HG02981 (cell line): Measurements from ENCODE around the gene IFNGR2.
"Not testable (repeated sequence)": the region's sequence is repeated elsewhere in the genome, so short reads cannot be mapped to it uniquely, and the experiment has no call there.

Experiments
- ATAC-seq: cut with Tn5 transposase; IDR thresholded peaks from one replicate; pipeline ENCODE4 v1.9.1; 2021; ENCODE audit warnings: mild to moderate bottlenecking, moderate library complexity; ENCODE audit not compliant: unreplicated experiment

The IFNGR2 gene, protein sequence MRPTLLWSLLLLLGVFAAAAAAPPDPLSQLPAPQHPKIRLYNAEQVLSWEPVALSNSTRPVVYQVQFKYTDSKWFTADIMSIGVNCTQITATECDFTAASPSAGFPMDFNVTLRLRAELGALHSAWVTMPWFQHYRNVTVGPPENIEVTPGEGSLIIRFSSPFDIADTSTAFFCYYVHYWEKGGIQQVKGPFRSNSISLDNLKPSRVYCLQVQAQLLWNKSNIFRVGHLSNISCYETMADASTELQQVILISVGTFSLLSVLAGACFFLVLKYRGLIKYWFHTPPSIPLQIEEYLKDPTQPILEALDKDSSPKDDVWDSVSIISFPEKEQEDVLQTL

DNA sequence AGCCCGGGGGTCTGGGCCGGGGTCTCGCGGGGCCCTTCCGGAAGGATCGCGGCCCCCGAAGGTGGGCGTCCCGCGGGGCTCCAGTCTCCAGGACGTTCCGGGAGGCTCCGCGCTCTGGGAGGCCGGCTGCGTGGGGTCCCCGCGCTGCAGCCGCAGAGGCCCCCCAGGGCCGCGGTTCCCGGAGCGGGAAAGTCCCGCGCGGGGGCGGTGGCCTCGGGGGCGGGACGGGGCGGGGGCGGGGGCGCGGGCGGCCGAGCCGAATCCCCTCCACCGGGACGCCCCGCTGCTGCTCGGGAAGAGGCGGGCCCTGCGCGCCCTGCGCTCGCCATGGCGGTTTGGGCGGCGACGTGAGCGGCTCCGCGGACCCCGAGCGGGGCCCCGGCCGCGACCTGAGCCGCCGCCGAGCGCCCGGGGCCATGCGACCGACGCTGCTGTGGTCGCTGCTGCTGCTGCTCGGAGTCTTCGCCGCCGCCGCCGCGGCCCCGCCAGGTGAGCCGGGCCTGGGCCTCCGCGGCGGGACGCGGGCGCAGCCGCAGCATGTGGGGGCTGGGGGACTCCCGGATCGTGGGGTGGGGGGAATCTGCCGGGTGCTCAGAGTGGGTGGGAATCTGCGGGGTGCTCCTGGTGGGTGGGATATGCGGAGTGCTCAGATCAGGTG is at the start of gene IFNGR2:
TSS of gene IFNGR2 (plus strand) at position 286 of the 658 bp plus-strand sequence. CDS start at position 417, 131 bp downstream.
- ATAC-seq = no peak

DNA sequence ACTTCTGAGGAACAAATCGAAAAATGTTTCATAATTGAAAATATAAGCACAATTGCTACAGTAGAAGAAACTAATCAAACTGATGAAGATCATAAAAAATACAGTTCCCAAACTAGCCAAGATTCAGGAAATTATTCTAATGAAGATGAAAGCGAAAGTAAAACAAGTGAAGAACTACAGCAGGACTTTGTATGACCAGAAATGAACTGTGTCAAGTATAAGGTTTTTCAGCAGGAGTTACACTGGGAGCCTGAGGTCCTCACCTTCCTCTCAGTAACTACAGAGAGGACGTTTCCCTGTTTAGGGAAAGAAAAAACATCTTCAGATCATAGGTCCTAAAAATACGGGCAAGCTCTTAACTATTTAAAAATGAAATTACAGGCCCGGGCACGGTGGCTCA is 47.9 kb upstream of the IFNGR2 start:
- ATAC-seq = no peak

DNA sequence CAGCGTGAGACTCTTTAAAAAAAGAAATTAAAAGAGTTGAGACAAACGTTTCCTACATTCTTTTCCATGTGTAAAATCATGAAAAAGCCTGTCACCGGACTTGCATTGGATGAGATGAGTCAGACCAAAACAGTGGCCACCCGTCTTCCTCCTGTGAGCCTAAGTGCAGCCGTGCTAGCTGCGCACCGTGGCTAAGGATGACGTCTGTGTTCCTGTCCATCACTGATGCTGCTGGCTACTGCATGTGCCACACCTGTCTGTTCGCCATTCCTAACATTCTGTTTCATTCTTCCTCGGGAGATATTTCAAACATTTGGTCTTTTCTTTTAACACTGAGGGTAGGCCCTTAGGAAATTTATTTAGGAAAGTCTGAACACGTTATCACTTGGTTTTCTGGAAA is 47.2 kb upstream of the IFNGR2 start:
- no peak for ATAC-seq

DNA sequence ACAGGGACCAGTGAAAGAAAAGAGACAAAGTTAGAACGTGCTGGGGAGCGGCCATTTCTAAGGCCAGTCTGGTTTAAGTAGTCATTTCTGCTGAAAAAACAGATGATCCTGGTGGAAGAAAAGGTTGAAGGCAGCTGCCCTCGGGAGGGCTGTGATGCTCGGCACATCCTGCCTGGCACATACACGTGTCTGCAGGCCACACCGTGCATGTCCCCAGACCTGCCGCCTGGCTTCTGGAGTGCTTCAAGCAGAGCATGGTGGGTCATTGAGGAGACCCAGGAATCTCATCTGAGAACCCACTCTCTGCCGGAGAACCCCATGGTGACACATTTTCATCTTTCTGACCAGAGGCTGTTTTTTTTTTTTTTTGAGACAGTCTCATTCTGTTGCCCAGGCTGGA is 46.0 kb upstream of the IFNGR2 start:
- ATAC-seq = no peak

DNA sequence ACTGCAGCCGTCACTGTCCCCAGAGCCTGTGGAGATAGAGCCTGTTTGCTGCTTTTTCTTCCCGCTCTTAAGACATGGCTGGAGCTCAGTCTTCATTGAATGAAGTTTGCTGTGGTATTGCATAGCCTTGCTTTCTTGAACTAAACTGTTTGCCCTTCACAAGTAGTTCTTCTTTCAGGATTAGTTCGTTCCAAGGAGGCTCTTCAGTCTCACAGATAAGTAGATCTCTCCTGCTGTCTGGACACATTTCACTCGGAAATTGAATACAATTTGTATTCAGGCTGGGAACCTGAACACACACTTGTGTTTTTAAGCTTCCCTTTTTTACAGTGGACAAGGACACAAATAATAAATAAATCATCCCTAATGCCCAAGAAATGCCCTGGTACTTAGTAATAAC is 43.8 kb upstream of the IFNGR2 start:
- ATAC-seq = no peak

DNA sequence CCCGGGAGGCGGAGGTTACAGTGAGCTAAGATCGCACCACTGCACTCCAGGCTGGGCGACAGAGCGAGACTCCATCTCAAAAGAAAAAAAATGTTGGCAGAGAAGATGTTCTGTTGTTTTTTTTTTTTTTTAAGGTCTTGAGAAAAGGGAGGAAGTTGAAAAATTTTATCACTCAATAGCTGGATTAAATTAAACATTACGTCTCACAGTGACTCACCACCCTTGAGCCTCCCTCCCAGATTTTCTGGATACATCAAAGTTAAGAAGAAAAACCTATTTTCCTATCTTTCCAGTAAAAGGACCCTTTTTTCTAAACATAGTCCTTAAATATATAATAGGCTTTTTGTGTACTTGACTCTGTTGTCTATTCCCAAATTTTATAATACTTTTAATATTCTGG is 42.9 kb upstream of the IFNGR2 start:
- no peak for ATAC-seq

DNA sequence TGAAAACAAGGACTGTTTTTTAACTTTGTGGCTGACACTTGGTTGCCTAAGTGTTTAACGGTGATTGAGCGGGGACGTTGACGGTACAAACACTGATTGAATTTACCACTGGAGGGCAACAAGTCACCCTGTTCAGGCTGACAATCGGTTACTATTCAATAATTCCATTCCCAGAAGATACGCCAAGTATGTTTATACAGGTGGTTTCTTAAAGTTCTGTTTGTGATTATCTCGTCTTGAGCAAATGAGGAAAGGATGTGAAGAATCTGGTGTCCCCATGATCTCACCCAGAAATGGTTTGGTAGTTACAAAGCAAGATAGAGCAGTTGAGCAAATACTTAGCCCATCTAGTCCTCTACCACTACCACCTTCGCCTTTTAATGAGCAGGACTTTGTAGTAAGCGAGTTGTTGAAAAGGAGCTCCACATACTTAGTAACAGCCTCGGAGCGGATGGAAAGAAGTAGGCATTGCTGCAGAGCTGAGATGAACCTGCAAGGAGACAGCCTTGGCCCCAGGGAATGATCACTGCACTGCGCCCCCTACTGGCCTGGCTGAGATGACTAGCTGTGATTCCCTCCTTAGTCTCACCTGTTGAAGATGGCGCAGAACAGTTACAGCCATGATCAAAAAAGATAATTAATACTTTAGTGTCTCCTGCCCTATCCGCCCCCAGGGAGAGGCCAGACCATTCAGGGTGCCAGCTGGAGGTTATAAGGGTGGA is 42.2 kb upstream of the IFNGR2 start:
- ATAC-seq = peak; percentile 69

DNA sequence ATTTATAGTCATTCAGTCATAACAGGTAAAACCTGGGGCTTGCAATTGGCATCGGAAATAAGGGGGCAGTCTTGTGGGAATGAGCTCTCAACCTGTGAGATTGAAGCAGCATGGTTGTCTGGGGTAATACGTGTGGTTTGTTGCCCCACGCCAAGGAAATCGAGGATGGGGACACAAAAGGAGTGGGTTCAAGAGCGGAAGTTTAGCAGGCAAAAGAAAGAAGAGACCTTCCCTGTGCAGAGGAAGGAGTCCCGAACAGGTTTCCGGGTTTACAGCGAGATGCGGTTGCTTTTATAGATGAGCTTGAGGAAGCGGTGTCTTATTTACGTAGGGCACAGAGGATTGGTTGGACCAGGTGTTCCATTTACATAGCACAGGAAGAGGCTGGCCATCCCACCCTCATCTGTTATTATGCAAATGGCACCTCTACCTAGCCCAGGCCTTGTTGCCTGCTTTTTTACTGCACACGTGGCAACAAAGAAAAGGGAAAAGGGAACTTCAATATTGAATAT is 41.1 kb upstream of the IFNGR2 start:
- no peak for ATAC-seq

DNA sequence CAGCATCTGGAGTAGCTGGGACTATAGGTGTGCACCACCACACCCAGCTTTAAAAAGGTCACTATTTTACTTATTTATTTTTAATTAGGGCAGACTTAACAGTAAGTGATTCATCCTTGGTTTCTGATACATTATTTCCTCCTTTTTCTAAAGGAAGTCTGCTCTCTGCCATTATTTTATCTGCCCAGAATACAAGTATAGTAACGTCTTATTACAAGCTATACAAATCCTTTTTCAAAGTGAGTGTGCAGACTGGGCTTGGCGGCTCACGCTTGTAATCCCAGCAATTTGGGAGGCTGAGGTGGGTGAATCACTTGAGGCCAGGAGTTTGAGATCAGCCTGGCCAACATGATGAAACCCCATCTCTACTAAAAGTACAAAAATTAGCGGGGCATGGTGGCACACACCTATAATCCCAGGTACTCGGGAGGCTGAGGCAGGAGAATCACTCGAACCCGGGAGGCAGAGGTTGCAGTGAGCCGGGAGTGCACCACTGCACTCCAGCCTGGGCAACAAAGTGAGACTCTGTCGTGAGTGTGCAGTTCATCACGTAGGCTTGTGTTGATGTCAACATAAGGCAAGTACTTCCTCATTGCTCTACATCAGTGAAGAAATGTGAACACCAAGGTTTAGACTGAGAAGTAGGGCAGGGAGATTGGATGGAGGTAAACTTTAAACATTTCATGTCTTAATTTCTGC is 39.2 kb upstream of the IFNGR2 start:
- ATAC-seq = not testable (repeated sequence)

DNA sequence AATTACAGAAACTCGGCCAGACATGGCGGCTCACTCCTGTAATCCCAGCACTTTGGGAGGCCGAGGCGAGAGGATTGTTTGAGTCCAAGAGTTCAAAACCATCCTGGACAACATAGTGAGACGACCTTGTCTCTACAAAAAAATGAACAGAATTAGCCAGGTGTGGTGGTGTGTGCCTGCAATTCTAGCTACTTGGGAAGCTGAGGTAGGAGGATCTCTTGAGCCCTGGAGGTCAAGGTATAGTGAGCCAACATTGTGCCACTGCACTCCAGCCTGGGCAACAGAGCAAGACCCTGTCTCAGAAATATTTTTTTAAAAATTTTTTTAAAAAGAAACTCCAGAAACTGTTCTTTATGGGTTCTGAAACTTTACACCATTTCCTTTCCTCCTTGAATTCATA is 38.4 kb upstream of the IFNGR2 start:
- ATAC-seq = no peak

DNA sequence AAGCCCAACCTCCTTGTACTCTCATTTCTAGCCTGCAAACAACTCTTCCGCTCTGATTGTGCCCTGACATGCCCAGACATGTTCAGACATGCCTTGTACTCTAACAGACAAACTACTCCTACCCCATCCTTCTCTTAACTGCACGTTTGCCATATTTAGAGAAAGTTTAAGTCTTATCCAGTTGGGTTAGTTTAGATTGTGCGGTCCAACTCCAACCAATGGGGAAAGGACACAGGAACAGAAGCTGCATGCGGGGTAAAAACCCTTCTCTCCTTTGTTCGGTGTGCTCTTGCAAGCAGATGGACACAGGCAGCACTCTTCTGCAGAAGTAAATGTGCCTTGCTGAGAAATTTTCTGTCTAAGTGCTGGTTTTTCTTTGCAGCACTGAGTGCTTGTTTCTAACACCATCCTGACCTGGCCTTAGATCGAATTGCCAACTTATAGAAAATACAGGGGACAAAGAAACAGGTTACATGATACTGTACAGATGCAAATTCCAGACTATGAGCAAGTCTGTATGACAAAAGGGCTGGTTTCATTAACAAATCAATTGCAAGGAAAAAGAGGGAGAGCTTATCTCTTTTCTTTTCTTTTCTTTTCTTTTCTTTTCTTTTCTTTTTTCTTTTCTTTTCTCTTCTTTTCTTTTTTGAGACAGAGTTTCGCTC is 35.8 kb upstream of the IFNGR2 start:
- no peak for ATAC-seq

DNA sequence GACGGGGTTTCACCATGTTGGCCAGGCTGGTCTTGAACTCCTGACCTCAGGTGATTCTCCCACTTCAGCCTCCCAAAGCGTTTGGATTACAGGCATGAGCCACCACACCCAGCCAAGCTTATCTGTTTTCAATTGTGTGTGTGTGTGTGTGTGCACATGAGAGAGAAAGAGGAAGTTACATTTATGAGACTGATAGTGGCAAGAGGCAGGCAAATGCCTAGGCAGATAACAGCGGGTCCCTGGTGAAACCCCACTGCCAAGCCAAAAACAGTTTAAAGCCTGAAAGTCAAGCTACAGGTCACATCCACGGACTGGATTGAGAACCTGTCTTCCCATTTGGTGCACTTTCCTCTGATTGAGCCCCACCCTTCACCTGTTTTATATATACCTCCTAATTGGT is 35.1 kb upstream of the IFNGR2 start:
- no peak for ATAC-seq

DNA sequence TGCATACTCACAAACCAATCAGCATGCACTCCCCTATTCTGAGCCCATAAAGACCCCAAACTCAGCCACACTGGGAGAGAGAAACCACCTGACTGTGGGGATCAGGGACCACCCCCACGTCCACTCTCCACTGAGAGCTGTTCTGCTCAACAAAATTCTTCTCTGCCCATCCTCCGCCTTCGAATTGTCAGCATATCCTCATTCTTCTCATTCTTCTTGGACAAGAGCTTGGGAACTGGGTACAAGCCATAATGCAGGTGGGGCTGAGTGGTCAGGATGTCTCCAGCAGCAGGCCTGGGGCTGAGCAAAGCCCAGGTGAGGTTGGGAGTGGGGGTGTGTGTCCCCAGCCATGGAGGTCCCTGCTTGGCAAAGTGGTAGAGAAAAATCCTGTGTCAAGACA is 34.6 kb upstream of the IFNGR2 start:
- no peak for ATAC-seq

DNA sequence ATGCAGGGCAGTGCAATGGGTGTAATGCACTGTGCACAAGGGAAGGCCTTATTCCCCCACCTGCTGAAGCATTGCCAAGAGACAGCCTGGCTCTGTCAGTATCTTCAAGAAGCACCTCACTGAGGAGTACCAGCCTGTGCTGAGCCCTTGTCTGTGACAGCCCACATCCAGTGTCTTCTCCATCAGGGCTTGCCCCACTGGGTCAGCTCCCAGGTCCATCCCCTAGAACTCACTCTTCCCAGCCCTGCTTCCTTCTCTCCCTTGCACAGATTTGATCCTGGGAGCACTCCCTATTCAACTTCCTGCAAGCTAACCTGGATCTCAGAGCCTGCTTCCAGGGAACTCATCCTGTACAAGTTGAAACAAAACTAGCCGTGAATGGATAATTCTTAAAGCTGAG is 33.6 kb upstream of the IFNGR2 start:
- no peak for ATAC-seq

DNA sequence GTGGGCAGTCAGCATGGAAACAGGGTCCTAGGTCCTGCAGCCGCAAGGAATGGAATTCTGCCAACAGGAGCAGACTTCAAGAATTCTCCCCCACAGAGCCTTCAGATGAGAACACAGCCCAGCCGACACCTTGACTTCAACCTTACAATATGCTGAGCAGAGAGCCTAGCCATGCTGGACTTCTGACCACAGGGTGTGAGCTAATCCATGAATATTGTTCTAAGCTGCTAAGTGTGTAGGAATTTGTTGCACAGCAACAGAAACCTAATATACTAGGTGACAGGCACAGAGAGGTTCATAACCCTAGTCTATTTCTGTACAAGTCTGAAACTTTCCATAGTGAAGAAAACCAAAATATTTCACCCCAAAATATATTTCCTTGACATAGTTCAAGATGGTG is 32.9 kb upstream of the IFNGR2 start:
- no peak for ATAC-seq

DNA sequence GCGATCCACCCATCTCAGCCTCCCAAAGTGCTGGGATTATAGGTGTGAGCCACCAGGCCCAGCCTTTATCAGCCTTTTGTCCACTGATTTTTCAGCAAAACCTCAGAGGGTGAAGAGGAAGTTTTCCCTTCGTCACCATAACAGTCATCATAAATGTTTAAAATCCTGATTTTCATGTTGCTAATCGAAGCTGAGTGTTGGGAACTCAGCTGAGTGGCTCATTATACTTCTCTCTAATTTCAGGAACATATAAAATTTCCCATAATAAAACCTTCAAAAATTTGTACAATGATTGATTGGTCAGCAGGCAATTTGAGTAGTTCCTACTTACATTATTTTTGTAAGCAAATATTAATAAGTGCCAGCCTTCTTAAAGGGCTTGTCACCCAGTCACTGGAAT is 31.8 kb upstream of the IFNGR2 start:
- ATAC-seq = no peak

DNA sequence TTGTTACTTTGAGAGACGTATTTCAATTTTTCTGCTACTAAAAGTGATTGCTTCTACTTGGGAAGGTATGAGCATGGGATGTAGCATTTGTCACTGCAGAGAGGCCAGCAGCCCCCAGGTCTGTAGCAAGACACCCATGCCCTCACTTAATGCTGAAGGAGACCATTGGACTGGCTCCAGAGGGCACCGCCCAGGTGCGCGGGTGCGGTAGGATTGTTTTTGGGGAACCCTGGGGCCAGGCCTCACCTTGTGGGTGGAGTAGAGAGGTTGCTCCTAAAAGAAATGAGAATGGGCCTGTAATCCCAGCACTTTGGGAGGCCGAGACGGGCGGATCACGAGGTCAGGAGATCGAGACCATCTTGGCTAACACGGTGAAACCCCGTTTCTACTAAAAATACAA is 30.6 kb upstream of the IFNGR2 start:
- no peak for ATAC-seq

DNA sequence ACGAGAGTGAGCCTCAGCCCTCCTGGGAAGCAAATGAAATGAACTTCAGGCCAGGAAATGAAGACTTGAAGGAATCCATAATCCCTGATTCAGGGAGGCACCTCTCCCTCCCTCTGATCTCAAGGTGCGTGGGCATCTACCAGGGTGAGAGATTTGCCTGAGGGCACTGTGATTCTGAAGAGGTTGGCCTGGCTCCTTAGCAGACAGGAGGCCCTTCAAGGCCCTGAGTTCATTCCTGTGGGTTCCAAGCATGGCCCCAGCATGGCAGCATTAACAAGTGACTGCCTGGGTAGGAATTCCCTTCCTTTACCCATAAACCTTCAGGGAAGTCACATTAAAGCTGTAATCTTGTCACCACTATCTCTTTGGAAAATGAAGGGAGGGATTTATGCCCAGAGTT is 29.8 kb upstream of the IFNGR2 start:
- ATAC-seq = no peak

DNA sequence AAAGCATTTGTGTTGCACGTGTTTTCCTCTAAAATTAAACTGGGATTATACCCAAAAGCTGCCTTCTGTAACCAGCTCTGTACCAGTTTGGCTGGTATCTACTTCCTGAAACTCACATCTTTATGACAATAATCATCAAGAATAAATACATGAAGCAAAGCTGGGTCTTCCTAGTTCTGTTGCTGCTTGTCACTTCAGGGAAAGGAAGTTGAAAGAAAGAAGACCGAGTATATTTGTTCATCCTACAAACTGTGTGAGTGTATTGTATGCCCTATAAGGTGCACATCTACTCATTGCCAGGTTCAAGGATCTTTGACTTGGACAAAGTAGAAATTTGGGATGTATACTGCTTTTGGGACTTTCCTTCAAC is 29.1 kb upstream of the IFNGR2 start:
- no peak for ATAC-seq

DNA sequence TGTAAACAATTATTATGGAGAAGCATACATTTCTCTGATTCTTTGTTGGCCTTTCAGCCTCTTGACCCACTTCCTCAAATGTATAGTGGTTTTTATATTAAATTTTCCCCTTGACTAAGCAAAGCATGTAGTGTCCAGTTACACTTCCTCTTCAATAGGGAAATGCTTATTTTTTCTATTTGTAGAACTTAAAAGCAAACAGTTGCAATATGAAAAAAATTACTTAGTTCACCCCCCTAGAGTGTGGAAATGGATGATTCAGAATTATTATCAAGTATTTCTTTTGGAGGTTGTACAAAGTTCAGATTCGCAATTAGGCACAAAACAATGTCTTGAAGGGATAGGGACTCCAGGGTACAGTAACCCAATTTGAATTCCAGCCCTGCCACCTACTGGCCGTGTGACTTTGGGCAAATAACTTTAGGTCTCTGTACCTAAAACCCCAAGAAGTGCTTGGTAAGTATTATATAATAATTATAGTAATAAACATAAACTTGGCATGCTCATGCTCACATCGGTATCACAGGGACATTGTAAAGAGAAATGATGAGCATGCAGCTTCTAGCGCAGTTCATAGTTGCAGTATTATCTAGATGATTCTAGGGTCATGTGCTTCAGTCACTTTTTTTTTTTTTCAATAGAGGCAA is 28.6 kb upstream of the IFNGR2 start:
- ATAC-seq = peak; percentile 52
